ENCODE results near the gene C18orf63.

GRCh38 chr18:74397572-74397971, 81.9 kb downstream of the C18orf63 start:
- TF ChIP-seq CTCF (IDR thresholded peaks at IDR 0.05) = no peak
- no peak for TF ChIP-seq POLR2A (IDR thresholded peaks at IDR 0.05)
